Osteocyte (in vitro differentiated cells): ENCODE data around the gene GRIN3B. TPM values are rescaled to one million over a fixed set of nuclear protein-coding genes. Genes with fewer than 3 reads are reported as not detected.

Source experiments
- DNase-seq: peaks from one replicate; pipeline ENCODE4 v3.0.0; 2021; ENCODE audit warnings: mixed read lengths; ENCODE audit not compliant: unreplicated experiment; ENCODE audit errors: extremely low spot score
- H3K27ac Mint-ChIP-seq: one replicate; pipeline ENCODE4 v1.8.0; 2021; ENCODE audit warnings: mild to moderate bottlenecking, mixed read lengths; ENCODE audit not compliant: unreplicated experiment
- H3K27me3 Mint-ChIP-seq: one replicate; pipeline ENCODE4 v1.8.0; 2021; ENCODE audit warnings: mixed read lengths; ENCODE audit not compliant: unreplicated experiment
- H3K36me3 Mint-ChIP-seq: one replicate; pipeline ENCODE4 v1.8.0; 2021; ENCODE audit warnings: mixed read lengths; ENCODE audit not compliant: unreplicated experiment
- H3K4me1 Mint-ChIP-seq: one replicate; pipeline ENCODE4 v1.8.0; 2021; ENCODE audit warnings: mixed read lengths; ENCODE audit not compliant: unreplicated experiment
- H3K4me3 Mint-ChIP-seq: one replicate; pipeline ENCODE4 v1.8.0; 2021; ENCODE audit warnings: mild to moderate bottlenecking, moderate library complexity, mixed read lengths; ENCODE audit not compliant: unreplicated experiment
- H3K9me3 Mint-ChIP-seq: one replicate; pipeline ENCODE4 v1.8.0; 2021; ENCODE audit warnings: mixed read lengths; ENCODE audit not compliant: unreplicated experiment
- CTCF ChIP-seq: fragments of 200-600 bp; sonication (generic); IDR thresholded peaks from 2 replicates; pipeline ENCODE4 v1.5.0; 2021; ENCODE audit warnings: antibody characterized with exemption, mild to moderate bottlenecking, moderate library complexity
- long read RNA-seq: library from polyadenylated mRNA; unstranded; transcript quantifications from one replicate; pipeline ENCODE4 v2.0.0, GENCODE V29; 2021
- total RNA-seq: library from RNA; stranded (reverse); gene quantifications from 2 replicates; pipeline ENCODE4 v1.2.1, GENCODE V29; 2021

Gene GRIN3B, protein sequence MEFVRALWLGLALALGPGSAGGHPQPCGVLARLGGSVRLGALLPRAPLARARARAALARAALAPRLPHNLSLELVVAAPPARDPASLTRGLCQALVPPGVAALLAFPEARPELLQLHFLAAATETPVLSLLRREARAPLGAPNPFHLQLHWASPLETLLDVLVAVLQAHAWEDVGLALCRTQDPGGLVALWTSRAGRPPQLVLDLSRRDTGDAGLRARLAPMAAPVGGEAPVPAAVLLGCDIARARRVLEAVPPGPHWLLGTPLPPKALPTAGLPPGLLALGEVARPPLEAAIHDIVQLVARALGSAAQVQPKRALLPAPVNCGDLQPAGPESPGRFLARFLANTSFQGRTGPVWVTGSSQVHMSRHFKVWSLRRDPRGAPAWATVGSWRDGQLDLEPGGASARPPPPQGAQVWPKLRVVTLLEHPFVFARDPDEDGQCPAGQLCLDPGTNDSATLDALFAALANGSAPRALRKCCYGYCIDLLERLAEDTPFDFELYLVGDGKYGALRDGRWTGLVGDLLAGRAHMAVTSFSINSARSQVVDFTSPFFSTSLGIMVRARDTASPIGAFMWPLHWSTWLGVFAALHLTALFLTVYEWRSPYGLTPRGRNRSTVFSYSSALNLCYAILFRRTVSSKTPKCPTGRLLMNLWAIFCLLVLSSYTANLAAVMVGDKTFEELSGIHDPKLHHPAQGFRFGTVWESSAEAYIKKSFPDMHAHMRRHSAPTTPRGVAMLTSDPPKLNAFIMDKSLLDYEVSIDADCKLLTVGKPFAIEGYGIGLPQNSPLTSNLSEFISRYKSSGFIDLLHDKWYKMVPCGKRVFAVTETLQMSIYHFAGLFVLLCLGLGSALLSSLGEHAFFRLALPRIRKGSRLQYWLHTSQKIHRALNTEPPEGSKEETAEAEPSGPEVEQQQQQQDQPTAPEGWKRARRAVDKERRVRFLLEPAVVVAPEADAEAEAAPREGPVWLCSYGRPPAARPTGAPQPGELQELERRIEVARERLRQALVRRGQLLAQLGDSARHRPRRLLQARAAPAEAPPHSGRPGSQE
- total RNA-seq, result 0.46 TPM in 1 of 2 replicates, not detected in the other
- long read RNA-seq, result 0 reads

GRCh38 chr19:1000095-1000494 lies at the start of gene GRIN3B:
Gene GRIN3B, plus strand, starts transcription at chr19:1000419. Its CDS starts 19 bp downstream, at chr19:1000438.
- Mint-ChIP-seq H3K9me3 (no peaks in the 10 kb centered on the region), H3K36me3 (no peaks in the 10 kb centered on the region), H3K4me3 (peak within 1 kb of the TSS; percentile 32), H3K4me1 (peaks cover 5% of the 10 kb centered on the region), H3K27ac (no peak within 1 kb of the TSS), H3K27me3 (peaks cover 34% of the 10 kb centered on the region)
- no peak for DNase-seq
- TF ChIP-seq CTCF, result peak; percentile 69

DNA sequence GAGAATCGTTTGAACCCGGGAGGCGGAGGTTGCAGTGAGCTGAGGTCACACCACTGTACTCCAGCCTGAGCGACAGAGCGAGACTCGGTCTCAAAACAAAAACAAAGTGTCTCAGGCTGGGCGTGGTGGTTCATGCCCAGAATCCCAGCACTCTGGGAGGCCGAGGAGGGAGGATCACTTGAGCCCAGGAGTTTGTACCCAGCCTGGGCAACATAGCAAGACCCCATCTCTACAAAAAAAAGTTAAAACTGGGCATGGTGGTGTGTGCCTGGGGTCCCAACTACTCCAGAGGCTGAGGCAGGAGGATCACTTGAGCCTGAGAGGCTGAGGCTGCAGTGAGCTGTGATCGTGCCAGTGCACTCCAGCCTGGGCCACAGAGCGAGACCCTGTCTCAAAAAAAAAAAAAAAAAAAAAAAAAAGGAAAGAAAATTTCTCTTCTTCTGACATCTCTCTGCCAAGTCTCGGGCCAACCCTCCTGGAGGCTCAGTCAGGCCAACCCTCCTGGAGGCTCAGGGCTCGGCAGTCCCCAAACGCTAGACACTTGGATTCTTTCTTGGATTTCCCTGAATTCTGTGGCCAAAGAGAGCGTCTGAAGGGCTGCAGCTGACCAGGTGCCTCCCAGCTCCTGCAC lies 48.1 kb upstream of the GRIN3B start:
- Mint-ChIP-seq H3K4me3 (no peak overlapping the region), H3K27me3 (no peaks in the 10 kb centered on the region), H3K36me3 (no peaks in the 10 kb centered on the region), H3K27ac (peak overlapping the region; percentile 75), H3K4me1 (peaks cover 28% of the 10 kb centered on the region), H3K9me3 (no peaks in the 10 kb centered on the region)
- DNase-seq, result no peak
- TF ChIP-seq CTCF, result no peak

- Mint-ChIP-seq H3K27me3 (no peaks in the 10 kb centered on the region), H3K9me3 (no peaks in the 10 kb centered on the region), H3K4me3 (no peak overlapping the region), H3K36me3 (no peaks in the 10 kb centered on the region), H3K27ac (no peak overlapping the region), H3K4me1 (peaks cover 28% of the 10 kb centered on the region)
- DNase-seq, result no peak
- TF ChIP-seq CTCF, result no peak
These were observed 47.4 kb upstream of the GRIN3B start for GRCh38 chr19:952680-953444.

- TF ChIP-seq CTCF, result no peak
- Mint-ChIP-seq H3K9me3 (no peaks in the 10 kb centered on the region), H3K4me3 (no peak overlapping the region), H3K4me1 (peaks cover 28% of the 10 kb centered on the region), H3K27ac (no peak overlapping the region), H3K27me3 (no peaks in the 10 kb centered on the region), H3K36me3 (no peaks in the 10 kb centered on the region)
- DNase-seq, result no peak
These were observed 46.6 kb upstream of the GRIN3B start for GRCh38 chr19:953445-954271.
